GM19455 (cell line): Measurements from ENCODE around the gene UROC1.

Experiments
- ATAC-seq: cut with Tn5 transposase; IDR thresholded peaks from one replicate; pipeline ENCODE4 v1.9.1; 2021; ENCODE audit not compliant: unreplicated experiment

Gene UROC1

DNA sequence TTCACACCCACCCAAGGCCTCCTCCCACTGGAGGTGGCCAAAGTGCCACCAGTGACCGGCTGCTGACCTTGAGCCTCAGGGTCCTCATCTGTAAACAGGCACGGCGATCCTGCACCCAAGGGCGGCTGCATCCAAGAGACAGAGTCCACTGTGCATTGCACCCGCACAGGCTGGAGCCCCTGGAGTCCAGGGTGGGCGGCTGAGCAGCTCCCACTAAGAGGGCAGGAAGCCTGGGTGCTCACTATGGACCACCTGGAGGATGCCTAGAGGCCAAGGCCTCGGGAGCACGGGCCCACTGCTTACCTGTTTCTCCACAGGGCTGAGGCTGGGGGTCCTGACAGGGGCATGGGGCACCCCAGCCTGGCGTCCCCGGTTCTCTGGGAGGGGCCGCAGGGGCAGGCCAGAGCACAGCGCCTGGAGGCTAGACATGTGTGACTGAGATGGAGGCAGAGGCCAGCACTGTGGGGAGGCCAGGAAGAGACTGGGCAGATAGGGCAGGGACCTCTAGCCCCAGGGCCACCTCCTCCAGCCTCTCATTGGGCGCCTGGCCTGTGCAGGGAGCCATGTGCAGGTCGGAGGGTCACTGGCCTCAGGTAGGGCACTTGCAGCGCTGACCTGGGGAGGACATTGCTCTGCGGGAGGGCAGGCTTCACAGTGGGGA, at the start of gene UROC1:
TSS of gene UROC1 (minus strand) at position 483 of the 661 bp plus-strand sequence. CDS start at position 429, 54 bp downstream.
- ATAC-seq: no peak

DNA sequence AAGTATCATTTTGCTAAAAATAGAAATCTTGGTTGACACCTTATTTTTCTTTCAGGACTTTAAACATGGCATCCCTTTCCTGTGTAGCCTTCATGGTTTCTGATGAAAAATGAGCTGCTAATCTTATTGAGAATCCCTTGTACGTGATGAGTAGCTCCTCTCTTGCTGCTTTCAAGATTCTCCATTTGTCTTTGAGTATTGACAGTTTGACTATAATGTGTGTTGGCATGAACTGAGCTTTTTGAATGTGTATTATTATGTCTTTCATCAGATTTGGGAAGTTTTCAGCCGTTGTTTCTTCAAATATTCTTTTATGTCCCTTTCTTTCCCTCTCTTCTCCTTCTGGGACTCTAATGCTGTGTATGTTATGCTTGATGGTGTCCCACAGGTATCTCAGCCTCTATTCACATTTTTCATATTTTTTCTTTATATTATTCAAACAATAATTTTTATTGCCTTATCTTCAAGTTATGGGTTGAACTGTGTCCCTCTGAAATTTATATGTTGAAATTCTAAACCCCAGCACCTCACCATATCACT, 45.2 kb upstream of the UROC1 start:
- no peak for ATAC-seq

DNA sequence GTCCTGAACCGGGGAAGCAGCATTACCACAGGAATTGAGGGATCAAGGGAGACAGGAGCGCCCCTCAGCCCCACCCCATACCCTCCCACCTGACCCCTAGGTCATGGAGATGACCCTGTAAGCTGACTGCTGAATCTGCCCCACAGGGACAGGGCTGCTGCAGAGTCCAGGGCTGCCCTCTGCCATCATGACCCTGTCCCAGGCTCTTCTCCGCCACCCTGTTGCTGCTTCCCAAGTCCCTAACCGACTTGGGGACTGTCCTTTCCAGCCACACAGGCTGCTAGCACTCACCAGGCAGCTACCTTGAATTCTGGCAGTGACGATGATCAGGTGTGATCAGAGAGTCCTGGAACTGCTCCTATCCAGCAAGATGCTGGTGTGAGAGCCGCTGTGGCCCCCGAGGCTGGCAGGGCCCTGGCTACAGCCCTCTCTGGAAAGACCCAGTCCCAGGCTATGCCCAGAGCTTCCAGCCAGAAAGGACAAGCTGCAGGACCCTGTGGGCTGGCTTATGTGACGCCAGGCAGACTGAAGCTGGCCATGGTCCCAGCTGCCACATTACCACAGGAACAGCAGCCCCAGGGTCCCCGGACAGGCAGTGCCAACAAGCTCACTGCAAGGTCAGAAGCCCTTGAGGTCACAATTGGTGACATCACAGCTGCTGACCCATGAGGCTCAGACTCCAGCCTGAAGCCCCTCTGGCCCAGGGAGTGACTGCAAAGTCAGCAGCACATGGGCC, 40.9 kb upstream of the UROC1 start, which contains the start of gene C3orf22:
TSS of gene C3orf22 (minus strand) at position 597 of the 736 bp plus-strand sequence. CDS start 5,542 bp downstream, outside the sequence.
- ATAC-seq: no peak

DNA sequence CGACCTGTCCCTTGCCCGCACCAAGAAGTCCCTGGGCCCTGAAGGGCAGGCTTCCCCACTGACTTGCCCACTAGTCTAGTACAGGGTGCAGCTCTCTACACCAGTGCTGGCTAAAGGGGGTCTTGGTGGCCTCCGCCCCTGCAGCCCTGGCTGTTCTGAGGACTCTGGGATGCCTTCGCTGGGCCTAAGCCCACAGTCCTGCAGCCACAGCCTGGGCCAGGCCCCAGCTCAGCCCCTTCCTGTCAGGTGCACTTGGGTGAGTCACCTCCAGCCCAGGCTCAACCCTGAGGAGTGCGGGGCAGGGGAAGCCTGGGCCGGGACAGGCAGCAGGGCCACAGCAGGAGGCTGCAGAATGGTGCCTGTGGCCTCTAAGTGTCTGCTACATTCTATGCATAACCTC, 40.2 kb upstream of the UROC1 start:
- no peak for ATAC-seq

DNA sequence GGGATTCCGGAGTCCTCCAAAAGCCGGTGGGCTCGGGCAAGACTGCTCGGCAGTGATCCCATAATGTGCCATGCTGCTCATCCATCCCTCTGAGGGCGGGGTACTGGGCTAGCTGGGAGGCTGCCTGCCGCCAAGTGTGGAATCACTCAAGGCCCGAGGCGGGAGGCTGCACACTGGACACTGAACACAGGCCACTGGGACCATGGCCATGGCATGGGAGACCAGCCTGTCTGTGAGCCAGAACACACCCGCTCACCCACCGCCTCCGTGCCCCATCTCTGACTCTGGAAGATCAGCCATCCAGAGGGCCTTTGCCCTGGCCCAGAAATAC, 39.8 kb upstream of the UROC1 start:
- no peak for ATAC-seq

DNA sequence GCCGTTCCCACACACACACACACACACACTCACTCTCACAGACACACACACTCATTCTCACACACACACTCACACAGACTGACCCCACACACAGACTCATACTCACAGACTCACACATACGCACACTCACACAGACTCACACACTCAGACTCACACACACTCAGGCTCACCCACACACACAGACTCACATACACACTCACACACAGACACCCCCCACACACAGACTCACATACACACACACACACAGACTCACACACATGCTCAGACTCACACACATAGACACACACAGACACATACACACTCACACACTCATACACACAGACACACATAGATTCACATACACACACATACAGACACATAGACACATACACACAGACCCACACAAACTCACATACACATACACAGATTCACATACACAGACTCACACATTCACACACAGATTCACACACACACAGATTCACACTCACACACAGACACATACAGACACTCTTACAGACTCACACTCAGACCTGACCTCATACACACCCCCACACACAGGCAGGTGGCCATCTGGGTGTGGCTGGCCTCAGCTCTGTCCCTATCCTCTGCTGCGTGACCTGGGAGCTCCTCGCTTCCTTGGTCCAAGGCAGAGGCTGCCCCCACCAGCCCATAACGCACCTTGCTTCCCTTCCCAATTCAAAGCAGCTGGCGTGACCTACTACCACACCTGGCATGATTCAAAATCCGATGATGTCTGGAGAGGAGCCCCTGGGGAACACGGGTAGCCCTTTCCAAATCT, 39.3 kb upstream of the UROC1 start:
- ATAC-seq: no peak

DNA sequence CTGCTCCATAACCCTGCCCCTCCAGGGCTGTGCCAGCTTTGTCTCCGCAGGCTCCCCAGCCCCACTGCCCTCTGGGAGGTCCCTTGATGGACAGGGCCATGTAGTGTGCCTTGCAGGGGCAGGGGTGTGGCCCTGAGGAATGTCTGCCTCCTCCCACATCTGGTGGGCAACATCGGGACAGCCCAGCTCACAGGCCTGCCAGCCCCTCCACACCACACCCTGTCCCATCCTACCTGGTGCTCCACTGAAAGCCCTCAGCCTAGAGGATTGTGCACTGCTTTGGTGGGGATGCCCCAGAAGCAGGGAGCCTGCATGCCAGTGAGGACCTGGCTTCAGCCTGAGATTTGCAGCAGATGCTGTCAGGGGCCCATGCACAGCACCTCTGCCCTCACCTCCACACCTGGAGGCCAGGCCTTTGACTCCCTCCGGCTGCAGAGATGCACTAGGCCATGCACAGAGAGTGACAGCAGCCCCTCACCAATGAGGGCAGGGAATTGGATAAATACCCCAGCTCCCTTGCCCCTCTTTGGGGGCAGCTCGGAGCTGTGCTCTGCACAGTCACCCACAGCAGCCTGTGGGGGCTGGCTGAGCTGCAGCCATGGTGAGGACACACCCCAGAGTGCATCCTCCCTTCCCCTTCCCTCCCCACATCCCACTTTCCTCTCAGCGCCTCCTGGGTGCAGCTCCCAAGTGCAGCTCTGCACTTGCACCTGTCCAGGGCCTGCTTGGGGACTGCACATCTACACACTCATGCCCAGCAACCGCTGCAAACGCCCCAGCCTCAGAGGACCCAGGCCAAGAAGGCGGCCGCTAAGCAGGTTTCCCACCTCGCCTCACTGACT, 38.4 kb upstream of the UROC1 start:
- ATAC-seq: no peak

DNA sequence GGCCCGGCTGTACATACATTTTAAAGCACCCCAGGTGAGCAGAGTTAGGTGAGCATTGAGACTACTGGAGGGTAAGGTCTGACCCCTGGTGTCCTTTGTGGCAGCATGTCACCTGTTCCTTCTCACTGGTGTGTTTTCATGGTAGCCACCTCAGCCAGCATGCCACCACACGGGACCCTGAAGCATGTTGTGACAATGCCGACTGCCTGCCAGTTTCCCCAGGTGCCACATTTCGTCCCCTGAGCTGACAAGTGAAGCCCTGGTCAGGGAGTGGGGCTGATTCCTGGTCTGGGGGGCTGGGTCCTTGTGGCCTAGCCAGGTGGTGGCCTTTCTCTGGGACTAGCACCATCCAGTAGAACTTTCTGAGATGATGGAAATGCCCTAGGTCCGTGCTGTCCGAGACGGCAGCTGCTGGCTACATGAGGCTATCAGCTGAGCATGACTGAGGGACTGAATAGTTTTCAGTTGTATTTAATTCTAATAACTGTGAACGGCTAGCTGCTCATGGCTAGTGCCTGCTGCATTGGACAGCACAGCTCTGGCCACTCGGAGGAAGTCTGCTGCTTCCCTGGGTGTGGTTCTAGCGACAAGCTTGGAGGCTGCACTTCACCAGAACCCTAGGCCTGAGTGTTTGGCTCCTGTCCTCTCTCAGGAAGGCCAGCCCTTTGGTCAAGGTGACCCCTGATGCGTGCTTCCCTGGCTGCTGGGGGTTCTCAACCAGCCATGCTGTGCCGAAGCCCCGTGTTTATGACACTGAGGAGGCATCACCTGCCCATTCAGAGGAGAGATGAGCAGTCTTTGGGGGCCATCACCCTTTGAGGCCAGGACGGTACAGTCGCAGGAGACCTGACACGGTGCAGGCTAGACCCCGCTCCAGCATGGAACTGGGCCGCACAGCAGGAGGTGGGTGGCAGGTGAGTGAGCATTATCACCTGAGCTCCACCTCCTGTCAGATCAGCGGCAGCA, 37.3 kb upstream of the UROC1 start:
- no peak for ATAC-seq

DNA sequence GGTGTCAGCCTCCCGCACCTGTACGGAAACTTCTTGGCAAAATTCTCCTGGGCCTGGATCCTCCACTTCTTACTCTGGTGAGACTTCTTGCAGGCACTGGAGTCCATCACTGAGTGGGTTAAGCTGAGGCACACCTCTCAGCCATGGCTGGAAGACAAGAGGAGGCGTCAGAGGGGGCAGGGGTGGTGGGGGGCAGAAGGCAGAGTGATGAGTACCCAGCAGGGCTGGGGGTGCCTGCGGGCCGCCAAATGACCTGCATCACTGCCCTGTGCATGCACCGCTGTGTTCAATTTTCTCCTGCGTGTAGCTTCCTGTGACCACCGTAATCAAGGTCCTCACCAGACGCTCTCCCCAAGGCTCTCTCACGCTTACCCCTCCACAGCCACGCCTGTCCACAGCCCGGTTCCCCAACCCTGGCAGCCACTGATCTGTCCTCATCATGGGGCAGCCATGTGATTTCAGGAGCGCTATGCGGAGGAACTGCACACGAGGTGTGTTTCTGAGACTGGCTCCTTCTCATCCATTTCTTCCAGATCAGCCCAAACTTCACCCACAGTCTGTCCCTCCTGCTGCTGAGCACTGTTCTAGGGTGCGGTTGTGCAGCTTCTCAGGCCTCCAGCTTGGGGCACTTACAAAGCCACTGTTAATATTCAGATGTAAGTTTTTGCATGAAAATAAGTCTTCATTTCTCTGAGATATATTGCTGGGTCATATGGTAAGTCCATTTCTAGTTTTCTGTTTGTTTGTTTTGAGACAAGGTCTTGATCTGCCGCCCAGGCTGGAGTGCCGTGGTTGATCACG, 35.9 kb upstream of the UROC1 start:
- ATAC-seq: no peak

DNA sequence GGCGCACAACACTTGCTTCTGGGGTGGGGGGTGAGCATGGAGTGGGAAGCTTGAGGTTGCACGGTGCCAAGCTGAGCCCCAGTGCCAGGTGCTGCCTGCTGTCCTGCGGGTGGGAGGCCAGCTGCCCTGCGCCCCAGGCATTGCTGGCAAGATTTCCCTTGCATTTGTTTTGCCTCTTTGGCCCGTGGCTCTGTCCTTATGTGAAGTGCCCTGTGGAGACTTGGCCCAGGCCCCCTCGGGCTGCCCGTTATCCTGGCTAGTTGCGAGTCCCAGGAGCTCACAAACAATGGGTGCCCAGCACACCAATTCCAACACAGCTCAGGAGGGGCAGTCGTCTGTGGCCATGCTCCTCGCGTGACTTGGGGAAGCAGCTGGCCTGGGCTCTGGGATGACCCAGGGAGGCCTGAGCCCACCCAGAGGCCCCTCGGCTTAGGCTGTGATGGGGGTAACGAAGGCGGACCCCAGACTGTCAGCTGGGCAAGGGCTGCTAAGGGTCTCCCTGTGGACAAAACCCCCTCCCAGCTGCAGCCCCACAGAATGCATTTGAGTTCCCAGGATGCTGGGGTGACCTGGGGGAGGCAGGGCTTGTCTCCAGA, 35.2 kb upstream of the UROC1 start:
- ATAC-seq: no peak

DNA sequence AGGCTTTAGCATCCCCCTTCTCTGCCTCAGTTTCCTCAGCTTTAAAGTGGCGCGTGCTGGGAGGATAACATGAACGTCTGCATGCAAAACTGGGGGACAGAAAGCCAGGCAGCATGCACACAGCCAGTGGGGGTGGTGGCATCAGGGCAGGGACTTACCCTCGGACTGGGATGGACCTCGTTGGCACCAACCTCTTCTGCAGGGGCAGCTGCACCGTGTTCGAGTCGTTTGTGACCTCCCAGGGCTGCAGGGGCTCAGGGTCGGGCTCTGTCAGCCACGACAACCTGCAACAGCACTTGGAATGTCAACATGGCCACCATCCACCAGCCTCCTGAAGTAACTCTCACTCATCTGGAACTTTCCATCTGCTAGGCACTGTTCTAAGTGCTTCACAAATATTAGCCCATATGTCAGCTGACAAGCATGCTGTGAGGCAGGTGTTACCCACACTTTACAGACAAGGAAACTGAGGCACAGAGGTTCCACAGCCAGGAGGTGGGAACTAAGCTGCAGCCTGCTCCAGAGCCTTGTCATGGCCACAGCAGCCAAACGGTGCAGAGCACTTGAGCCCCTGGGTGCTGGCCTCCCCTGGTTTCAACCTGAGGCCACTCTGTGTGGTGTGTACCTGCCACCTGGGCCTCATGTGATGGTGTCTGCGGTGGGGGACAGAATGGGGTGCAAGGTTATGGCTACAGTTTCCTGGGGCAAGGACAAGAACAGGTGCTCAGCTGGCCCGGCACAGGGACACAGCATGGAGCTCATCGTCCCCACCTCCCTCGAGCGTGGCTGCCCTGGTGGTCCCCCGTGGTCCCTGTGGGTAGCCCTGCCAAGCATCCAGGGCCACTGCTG, 34.5 kb upstream of the UROC1 start:
- ATAC-seq: no peak

DNA sequence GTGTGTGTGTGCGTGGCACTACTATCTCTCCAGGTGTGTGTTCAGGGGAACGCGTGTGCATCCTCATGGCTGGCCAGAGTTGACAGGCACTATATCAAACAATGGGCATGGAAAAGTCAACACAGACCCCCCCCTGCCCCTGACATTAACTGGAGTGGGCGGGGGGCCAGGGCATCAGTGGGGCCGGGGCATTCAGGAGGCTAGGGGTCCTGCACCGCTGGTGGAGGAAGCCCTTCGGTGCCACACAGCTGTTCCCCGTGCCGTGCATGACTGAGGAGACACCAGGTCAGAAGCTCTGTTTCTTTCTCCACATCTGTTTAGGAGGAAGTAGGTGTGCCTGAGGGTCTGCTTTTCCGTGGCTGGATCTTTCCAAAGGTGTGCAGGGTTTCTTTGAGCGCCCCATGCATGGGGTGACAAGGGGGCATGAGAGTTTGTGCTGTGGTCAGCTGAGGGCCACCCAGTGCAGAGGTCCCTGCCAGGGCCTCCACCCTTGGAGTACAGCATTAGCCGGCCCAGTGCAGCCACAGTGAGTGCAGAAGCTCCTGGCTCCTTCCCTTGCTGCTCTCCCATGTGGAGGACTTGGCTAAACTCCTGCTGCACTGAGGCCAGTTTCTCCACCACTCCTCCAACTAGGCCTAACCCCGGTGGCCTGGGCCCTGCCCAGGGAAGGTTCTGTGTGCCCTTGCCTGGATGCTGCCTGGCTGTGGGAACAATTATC, 33.7 kb upstream of the UROC1 start:
- ATAC-seq: no peak

DNA sequence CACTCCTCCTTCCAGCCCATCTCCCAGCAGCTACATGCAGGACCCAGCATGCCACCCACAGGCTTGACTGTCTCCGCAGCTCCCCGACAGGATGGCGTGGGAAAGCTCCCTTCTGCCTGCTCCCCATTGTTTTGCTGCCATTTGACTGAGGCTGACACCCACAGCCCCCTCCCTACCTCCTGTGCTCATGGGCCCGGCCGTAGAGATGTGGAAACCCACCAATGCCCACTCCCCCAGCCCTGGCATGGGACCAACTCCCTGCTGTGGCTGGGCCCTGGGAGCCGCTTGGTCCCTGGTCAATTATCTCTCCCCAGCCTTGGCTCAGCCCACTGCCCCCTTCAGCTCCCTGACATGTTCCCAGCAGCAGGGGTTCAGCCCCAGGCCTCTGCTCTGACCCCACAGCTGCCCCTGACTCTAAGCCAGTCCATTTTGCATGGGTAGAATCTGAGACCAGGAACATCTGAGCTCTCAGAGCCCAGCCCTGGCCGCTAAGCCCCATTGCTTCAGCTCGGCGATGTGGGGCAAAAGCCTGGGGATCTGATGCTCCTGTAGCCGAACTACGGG, 33.0 kb upstream of the UROC1 start:
- ATAC-seq: no peak

DNA sequence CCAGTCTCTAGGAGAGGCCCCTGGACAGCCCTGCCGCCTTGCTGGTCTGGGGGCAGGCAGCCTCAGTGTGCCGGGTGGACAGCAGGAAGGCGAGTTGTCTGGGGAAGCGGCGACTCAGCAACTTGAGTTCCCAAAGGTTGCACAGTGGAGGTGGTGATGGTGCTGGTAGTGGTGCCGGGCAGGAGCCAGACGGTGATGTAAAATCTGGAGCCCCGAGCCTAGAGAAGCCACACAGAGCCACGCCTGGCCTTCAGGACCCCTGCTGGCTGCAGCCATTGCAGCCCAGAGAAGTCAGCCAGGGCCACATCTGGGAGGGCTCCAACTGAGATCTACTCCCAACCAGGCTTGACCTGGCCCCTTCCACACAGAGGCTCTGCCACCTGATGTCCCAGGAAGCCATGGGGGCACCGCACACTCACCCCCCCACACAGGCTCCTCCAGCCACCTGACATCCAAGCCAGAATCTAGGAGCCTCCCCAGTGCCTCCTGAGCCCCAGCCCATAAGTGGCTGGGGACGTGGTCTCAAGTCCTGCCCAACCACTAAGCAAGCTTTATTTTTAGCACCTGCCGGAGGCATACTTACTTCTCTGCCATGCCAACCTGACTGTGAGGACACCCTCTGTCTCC, 32.4 kb upstream of the UROC1 start:
- ATAC-seq: no peak

DNA sequence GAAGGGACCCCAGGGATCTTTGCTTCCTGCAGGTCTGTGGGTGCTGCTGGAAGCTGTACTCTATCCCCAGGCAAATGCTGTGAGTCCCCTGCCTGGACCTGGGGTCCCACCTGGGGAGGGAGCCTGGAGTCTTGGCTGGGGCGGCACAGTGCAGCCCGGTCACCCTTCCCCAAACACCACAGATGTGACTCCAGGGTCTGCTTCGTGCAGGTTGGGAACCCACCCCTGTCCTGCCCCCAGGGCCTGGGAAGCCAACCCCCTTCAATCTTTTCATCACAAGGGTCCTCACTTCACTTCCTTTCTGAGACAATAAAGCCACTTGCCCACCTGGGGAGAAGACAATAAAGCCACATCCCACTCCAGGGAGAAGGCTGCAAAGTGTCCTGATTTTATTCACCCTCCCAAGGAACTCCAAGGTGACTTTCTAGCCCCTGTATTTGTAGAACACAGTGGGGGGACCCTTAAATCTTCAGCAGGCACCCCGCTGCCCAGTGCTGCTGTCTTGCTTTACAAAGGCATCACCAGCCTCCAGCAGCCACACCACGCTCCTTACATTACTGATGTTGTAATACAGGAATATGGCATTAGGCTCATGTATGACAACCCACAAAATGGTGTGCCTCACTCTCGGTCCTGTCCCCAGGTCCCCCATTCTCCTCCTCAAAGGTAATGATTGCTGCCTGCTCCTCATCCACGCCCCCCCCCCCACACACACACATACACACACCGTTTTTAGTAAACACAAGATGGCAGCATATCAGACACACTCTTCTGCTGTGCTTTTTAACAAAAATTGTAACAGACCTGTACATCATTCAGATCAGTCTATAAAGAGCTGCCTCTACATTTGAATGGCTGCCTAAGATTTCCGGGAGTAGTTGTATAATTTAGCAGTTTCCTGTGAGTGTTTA, 31.2 kb upstream of the UROC1 start:
- no peak for ATAC-seq
